Measurements from ENCODE around the gene MBNL2. TPM values are rescaled to one million over a fixed set of nuclear protein-coding genes. Genes with fewer than 3 reads are reported as not detected.

The MBNL2 gene
- total RNA-seq, 1 donor from 2014 or later = 43.7 TPM

DNA sequence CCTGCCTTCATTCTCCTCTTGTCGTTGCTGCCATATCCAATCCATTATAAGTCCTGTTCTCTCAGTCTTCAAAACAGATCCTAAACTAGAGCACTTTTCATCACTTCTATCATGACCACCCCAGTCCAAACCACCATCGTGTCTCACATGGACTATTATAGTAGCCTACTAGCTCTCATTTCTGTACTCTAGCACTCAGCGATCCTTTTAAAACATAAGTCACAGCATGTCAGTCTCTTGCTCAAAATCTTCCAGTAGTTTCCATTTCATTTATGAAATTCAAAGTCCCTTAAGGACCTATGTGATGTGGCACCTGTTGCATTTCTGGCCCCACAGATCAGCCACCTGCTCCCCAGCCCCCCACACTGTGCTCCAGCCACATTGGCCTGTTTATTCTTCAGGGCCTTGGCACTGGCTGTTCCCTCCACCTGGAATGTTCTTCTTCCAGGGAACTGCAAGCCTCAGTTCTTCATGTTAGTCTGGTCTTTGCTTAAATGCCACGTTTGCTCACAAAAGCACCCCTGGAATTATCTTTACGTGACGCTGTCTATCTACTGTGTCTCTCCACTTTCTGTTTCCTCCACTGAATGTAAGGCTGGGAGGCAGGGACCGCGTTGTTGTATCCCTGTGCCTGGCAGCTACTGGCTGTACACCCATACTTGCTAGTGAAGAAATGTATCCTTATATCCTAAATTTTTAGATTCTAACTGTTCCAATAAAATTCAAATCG, 64.3 kb downstream of the MBNL2 start:
- TF ChIP-seq, protein P1, sequence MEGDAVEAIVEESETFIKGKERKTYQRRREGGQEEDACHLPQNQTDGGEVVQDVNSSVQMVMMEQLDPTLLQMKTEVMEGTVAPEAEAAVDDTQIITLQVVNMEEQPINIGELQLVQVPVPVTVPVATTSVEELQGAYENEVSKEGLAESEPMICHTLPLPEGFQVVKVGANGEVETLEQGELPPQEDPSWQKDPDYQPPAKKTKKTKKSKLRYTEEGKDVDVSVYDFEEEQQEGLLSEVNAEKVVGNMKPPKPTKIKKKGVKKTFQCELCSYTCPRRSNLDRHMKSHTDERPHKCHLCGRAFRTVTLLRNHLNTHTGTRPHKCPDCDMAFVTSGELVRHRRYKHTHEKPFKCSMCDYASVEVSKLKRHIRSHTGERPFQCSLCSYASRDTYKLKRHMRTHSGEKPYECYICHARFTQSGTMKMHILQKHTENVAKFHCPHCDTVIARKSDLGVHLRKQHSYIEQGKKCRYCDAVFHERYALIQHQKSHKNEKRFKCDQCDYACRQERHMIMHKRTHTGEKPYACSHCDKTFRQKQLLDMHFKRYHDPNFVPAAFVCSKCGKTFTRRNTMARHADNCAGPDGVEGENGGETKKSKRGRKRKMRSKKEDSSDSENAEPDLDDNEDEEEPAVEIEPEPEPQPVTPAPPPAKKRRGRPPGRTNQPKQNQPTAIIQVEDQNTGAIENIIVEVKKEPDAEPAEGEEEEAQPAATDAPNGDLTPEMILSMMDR (conservative IDR thresholded peaks at IDR 0.05) = no peak
- no peak overlapping the region for H3K4me3 Mint-ChIP-seq
- H3K27ac Mint-ChIP-seq = no peak overlapping the region
- no peaks in the 10 kb centered on the region for H3K27me3 Mint-ChIP-seq
- H3K36me3 Mint-ChIP-seq = peaks cover 25% of the 10 kb centered on the region
- H3K4me1 Mint-ChIP-seq (ENCODE audit: unreplicated experiment) = peaks cover 16% of the 10 kb centered on the region
- no peak for DNase-seq (ENCODE audit: extremely low spot score, unreplicated experiment)
- peaks cover 9% of the 10 kb centered on the region for H3K9me3 Mint-ChIP-seq

DNA sequence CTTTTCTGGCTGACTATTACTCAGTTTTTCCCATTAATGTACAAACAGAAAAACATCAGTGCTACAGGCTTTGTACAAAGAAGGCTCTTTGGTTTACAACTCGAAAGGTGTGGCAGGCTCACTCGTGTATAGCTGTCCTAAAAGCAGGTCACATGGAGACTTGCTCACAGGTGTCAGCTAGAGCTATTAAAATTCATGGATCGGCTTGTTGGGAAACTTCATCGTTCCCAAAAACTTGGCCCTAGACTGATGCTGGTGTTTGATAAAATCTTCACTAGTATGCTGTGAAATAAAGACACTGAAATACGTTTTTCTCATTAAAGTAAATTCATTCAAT, 64.9 kb downstream of the MBNL2 start:
- no peaks in the 10 kb centered on the region for H3K27me3 Mint-ChIP-seq
- H3K9me3 Mint-ChIP-seq = peaks cover 9% of the 10 kb centered on the region
- H3K36me3 Mint-ChIP-seq = peaks cover 25% of the 10 kb centered on the region

DNA sequence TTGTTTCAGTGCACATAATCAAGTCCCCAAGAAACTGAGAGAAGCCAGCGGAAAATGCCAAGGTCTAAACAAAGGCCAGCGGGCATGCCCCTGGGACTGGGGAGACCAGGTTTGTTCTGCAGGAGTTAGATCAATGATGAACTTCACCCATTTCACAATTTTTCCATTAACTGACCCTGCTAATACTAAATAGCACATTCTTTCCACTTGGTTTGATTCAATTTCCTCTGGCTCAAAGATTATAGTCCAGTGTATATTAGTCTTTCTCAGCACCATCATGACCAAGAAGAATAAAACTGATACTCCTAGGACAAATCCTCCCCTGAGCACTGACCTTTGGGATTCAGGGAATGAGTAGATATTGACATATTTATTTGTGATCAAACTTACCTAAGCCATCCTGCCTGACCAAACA, 66.4 kb downstream of the MBNL2 start:
- no peak for DNase-seq (ENCODE audit: extremely low spot score, unreplicated experiment)
- Mint-ChIP-seq H3K27me3 (no peaks in the 10 kb centered on the region), H3K4me1 (ENCODE audit: unreplicated experiment) (peaks cover 16% of the 10 kb centered on the region), H3K4me3 (no peak overlapping the region), H3K9me3 (peaks cover 9% of the 10 kb centered on the region), H3K36me3 (peaks cover 20% of the 10 kb centered on the region), H3K27ac (no peak overlapping the region)
- TF ChIP-seq, protein P1 (conservative IDR thresholded peaks at IDR 0.05) = no peak

More for the DNA sequence above, 64.9 kb downstream of the MBNL2 start:
- H3K4me1 Mint-ChIP-seq (ENCODE audit: unreplicated experiment) = peaks cover 16% of the 10 kb centered on the region
- no peak overlapping the region for H3K27ac Mint-ChIP-seq
- no peak overlapping the region for H3K4me3 Mint-ChIP-seq
- no peak for DNase-seq (ENCODE audit: extremely low spot score, unreplicated experiment)
- TF ChIP-seq, protein P1 (conservative IDR thresholded peaks at IDR 0.05) = no peak

DNA sequence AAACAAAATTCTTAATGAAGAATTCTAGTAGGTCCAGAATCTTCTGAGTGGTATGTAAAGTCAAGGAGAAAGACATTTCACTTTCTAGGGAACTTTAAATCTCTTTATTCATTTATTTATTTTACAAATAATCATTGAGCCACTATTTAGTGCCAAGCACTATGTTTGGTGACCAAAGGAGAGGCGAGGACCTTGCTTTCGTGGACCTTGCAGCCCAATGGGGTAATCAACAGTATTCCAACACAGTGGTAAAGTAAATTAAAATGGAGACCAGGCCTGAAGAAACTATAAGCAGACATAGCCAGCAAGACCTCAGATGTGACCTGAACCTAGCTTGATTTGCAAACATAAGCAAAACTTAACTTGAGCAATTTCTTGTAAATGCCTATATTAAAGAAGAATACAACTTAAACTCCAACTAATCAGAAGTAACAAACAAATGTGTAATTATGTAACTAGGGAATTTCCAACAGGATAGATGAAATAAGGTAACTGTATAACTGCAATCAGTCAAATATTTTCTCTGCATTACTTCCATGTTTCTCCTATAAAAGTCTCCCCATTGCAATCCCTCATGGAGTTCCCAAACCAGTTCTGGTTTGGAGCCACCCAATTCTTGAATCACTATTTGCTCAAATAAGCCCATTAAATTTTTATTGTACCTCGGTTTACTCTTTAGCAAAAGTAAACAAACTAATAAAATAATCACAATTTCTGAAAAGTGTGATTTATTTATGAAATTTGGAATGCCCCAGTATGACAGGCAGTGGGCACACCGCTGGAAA, 67.6 kb downstream of the MBNL2 start:
- Mint-ChIP-seq H3K9me3 (peaks cover 9% of the 10 kb centered on the region), H3K4me3 (no peak overlapping the region), H3K27me3 (no peaks in the 10 kb centered on the region), H3K36me3 (peaks cover 17% of the 10 kb centered on the region), H3K4me1 (ENCODE audit: unreplicated experiment) (peaks cover 19% of the 10 kb centered on the region), H3K27ac (no peak overlapping the region)
- TF ChIP-seq, protein P1 (conservative IDR thresholded peaks at IDR 0.05) = no peak
- no peak for DNase-seq (ENCODE audit: extremely low spot score, unreplicated experiment)

DNA sequence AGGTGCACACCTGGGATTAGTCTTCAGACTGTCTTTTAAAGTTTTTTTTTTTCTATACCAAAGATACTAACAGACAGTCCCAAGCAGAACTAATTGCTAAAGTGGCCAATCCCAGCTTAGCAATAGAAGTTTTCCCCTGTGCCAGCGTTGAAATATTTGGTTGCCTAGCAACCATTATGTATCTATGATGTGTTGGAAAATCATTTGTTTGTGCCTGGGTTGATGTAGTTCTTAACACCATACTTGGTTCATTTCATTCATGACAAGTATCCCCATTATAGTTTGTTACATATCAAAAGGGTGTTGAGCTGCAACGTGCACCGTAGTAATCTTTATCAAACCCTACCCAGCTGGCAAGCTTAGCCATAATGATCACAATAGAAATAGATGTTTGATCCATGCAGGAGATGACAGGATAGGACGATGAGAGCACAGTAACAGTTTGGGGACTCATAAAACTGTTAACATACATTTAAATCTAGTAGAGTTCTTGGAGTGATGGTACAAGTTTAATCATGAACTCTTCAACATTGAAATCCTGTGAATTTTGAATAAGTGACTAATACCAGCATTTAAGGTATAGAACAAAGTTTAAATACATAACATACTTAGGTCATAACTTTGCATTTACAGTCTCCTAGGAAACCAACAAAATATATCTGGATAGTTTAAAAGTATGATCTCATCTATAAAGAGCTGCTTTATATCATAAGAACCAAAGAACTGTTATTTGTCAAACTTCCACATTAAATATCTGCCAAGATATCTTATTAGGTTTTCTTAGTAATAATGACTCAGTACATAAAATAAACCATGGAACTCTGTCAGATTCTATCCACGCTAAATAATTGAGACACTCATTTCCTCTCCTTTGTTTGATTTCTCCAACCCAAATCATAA, 73.4 kb downstream of the MBNL2 start:
- peak overlapping the region; percentile 60 for H3K27ac Mint-ChIP-seq
- H3K27me3 Mint-ChIP-seq = no peaks in the 10 kb centered on the region
- H3K4me1 Mint-ChIP-seq (ENCODE audit: unreplicated experiment) = peaks cover 29% of the 10 kb centered on the region
- DNase-seq (ENCODE audit: extremely low spot score, unreplicated experiment) = no peak
- peaks cover 5% of the 10 kb centered on the region for H3K9me3 Mint-ChIP-seq
- peaks cover 19% of the 10 kb centered on the region for H3K36me3 Mint-ChIP-seq
- H3K4me3 Mint-ChIP-seq = no peak overlapping the region
- TF ChIP-seq, protein P1 (conservative IDR thresholded peaks at IDR 0.05) = no peak
